Measurements from ENCODE around the gene NFILZ.

- TF ChIP-seq EZH2phosphoT487 (conservative IDR thresholded peaks at IDR 0.05; ENCODE audit: low read length): no peak
- TF ChIP-seq, protein P1, sequence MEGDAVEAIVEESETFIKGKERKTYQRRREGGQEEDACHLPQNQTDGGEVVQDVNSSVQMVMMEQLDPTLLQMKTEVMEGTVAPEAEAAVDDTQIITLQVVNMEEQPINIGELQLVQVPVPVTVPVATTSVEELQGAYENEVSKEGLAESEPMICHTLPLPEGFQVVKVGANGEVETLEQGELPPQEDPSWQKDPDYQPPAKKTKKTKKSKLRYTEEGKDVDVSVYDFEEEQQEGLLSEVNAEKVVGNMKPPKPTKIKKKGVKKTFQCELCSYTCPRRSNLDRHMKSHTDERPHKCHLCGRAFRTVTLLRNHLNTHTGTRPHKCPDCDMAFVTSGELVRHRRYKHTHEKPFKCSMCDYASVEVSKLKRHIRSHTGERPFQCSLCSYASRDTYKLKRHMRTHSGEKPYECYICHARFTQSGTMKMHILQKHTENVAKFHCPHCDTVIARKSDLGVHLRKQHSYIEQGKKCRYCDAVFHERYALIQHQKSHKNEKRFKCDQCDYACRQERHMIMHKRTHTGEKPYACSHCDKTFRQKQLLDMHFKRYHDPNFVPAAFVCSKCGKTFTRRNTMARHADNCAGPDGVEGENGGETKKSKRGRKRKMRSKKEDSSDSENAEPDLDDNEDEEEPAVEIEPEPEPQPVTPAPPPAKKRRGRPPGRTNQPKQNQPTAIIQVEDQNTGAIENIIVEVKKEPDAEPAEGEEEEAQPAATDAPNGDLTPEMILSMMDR (IDR thresholded peaks at IDR 0.05; ENCODE audit: insufficient read depth, low read length, poor library complexity, severe bottlenecking): no peak
Measured at GRCh38 chr19:8584965-8585893, 45.2 kb upstream of the NFILZ start.

All from SU-DHL-6 (cell line).